Colonic mucosa (tissue), 4 donors: ENCODE results near the gene ITGA1. TPM values are rescaled to one million over a fixed set of nuclear protein-coding genes. Genes with fewer than 3 reads are reported as not detected.

ENCODE experiments used
- DNase-seq: peaks from one replicate; pipeline ENCODE4 v3.0.0-alpha.2; 2020
- H3K27ac ChIP-seq: fragments of 200-600 bp; one replicate; pipeline ENCODE4 v1.8.0; 2021
- H3K27me3 ChIP-seq: fragments of 200-600 bp; one replicate; pipeline ENCODE4 v1.8.0; 2021
- H3K36me3 ChIP-seq: fragments of 200-600 bp; one replicate; pipeline ENCODE4 v1.8.0; 2021
- H3K4me1 ChIP-seq: fragments of 200-600 bp; one replicate; pipeline ENCODE4 v1.8.0; 2021; ENCODE audit warnings: mild to moderate bottlenecking
- H3K4me3 ChIP-seq: fragments of 200-600 bp; one replicate; pipeline ENCODE4 v1.8.0; 2021
- H3K9ac ChIP-seq, 2 donors: one replicate each; pipeline ENCODE4 v1.7.0; 2013; ENCODE audit warnings: control low read depth in 2 of 2, low read depth in 2 of 2, low read length in 2 of 2
- H3K9me3 ChIP-seq: fragments of 200-600 bp; one replicate; pipeline ENCODE4 v1.8.0; 2021
- CTCF ChIP-seq: fragments of 200-600 bp; IDR thresholded peaks from one replicate; pipeline ENCODE4 v1.8.0; 2022; ENCODE audit warnings: antibody characterized with exemption, mild to moderate bottlenecking
- intact Hi-C: fragments of 100-400 bp; cut with DNase I; formaldehyde crosslinking; loops from one replicate; pipeline ENCODE4 v1.14.1; 2022
- total RNA-seq, 2 donors: library from RNA; stranded (reverse); fragmentation: NEBNext Ultra II Directional in 1 of 2; extraction: Animal tissue kit (Norgen Biotek cat#: 25700) in 1 of 2; gene quantifications; one replicate each; pipeline ENCODE4 v1.2.1, GENCODE V29; 2021
- donor health status: healthy.
- donor health status: DM: no; HTN: no; CAD: no.
- donor health status: DM: no; HTN: no; CAD: no.

ITGA1 gene
- total RNA-seq, 2 donors from 2014 or later, result 19.2 to 52.5 TPM

GRCh38 chr5:52800394-52801213 is 12.9 kb downstream of the ITGA1 start:
- peak overlapping the region; percentile 95 for H3K27ac ChIP-seq
- intact Hi-C loops, result no loop called here
- H3K4me3 ChIP-seq, result peak overlapping the region; percentile 71
- peaks cover 6% of the 10 kb centered on the region for H3K4me1 ChIP-seq
- peak; percentile 10 for TF ChIP-seq CTCF
- no peaks in the 10 kb centered on the region for H3K27me3 ChIP-seq
- peak; percentile 72 for DNase-seq
- H3K9me3 ChIP-seq, result no peaks in the 10 kb centered on the region
- no peaks in the 10 kb centered on the region for H3K36me3 ChIP-seq
- H3K9ac ChIP-seq, result peak overlapping the region; percentile 75 to 99

DNA sequence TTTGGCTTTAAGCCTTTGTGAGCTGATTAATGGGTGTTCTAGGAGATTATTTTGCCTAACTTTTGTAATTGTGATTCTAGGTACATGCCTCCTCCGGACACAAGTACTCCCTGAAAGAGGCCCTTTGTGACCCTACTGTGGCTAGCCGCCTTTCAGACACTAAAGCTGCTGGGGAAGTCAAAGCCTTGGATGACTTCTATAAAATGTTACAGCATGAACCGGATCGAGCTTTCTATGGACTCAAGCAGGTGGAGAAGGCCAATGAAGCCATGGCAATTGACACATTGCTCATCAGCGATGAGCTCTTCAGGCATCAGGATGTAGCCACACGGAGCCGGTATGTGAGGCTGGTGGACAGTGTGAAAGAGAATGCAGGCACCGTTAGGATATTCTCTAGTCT is 13.6 kb downstream of the ITGA1 start:
- Histone ChIP-seq H3K4me1 (peaks cover 6% of the 10 kb centered on the region), H3K9me3 (no peaks in the 10 kb centered on the region), H3K9ac (peak overlapping the region in 1 of 2 donors; percentile 99), H3K36me3 (no peaks in the 10 kb centered on the region), H3K27me3 (no peaks in the 10 kb centered on the region), H3K4me3 (peak overlapping the region; percentile 71), H3K27ac (peak overlapping the region; percentile 95)
- no peak for DNase-seq
- TF ChIP-seq CTCF, result no peak
- intact Hi-C loops, result no loop called here

GRCh38 chr5:52802272-52802973 is 14.7 kb downstream of the ITGA1 start:
- Histone ChIP-seq H3K27me3 (no peaks in the 10 kb centered on the region), H3K9me3 (no peaks in the 10 kb centered on the region), H3K9ac (no peak overlapping the region), H3K27ac (peak overlapping the region; percentile 8), H3K4me3 (peak overlapping the region; percentile 71), H3K4me1 (peaks cover 6% of the 10 kb centered on the region), H3K36me3 (no peaks in the 10 kb centered on the region)
- no peak for TF ChIP-seq CTCF
- intact Hi-C loops, result no loop called here
- no peak for DNase-seq

DNA sequence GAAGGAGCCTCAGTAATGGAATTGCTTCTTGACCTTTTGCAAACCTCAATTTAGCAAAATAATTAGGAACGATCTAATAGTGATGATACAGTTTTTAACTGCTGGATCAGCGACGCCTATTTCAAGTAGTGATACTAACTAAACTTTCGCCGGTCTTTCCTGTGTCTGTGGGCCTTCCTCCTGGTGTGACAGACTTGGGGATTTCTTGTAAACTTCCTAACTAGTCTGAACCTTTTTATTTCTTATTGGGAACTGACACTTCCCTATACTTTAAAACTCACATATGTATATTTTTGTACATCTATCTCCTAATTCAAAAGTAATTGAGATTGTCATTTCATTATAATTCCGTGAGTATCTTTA is 15.2 kb downstream of the ITGA1 start:
- no peak for TF ChIP-seq CTCF
- intact Hi-C loops, result no loop called here
- Histone ChIP-seq H3K27me3 (no peaks in the 10 kb centered on the region), H3K4me3 (peak overlapping the region; percentile 71), H3K36me3 (no peaks in the 10 kb centered on the region), H3K9ac (no peak overlapping the region), H3K9me3 (no peaks in the 10 kb centered on the region), H3K4me1 (peaks cover 6% of the 10 kb centered on the region), H3K27ac (no peak overlapping the region)
- DNase-seq, result no peak

DNA sequence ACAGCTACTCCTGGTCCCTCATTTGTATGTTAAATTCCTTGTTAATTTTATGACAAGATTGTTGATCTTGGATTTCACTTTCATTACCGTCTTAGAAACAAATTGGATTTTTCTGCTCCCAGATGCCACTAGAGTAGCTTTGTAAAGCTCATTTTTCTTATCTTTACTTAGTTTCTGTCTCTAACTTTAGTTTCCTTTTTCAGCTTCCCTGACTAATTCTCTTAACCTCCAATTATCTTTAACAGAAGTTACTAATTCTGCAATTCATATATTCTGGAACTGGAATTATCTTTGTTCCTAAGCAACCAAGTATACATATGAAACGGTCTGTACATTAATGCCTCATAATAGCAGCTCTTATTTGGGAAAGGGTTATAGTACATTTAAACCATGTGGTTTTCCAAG is 16.7 kb downstream of the ITGA1 start:
- Histone ChIP-seq H3K4me3 (no peak overlapping the region), H3K27ac (no peak overlapping the region), H3K27me3 (no peaks in the 10 kb centered on the region), H3K9me3 (no peaks in the 10 kb centered on the region), H3K4me1 (peaks cover 6% of the 10 kb centered on the region), H3K36me3 (no peaks in the 10 kb centered on the region), H3K9ac (no peak overlapping the region)
- no peak for TF ChIP-seq CTCF
- intact Hi-C loops, result no loop called here
- DNase-seq, result no peak
